Stimulated activated CD4-positive, alpha-beta T cell treated with anti-CD3 and anti-CD28 coated beads, Interleukin-1b, Interleukin-23, amount 100 ng/mL, for 24 hours (primary cell): ENCODE measurements around the gene MTA2.

ENCODE experiments used
- DNase-seq, 4 experiments: peaks; one replicate each; pipeline ENCODE4 v3.0.0-alpha.2; 2020; ENCODE audit warnings: low read depth in 4 of 4, low spot score in 1 of 4

MTA2 gene

DNA sequence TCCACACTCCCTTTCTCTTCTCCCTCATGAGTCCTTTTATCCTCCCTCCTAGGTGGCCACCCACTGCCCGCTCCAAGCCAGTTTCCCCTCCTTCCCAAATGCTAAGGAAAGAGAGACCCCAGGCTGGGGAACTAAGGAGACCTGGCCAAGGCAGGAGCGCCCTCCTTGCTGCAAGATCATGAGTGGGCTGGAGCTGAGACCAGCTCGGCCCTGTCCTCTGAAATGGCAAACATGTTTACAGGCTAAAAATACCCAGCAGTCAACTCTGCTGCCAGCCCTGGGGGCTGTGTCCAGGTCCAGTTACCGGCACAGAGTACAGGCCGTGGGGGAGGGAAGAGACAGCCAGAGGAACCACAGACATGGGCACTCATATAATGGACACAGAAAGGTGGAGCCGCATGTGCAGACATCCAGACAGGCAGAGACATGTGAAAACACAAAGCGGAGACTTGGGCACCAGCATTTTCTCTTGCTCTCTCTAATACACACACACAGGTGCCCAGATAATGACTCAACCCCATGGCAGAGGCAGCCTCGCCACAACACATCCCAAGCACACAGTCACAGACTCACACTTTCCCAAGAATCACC, 53.9 kb downstream of the MTA2 start:
- DNase-seq, result no peak

DNA sequence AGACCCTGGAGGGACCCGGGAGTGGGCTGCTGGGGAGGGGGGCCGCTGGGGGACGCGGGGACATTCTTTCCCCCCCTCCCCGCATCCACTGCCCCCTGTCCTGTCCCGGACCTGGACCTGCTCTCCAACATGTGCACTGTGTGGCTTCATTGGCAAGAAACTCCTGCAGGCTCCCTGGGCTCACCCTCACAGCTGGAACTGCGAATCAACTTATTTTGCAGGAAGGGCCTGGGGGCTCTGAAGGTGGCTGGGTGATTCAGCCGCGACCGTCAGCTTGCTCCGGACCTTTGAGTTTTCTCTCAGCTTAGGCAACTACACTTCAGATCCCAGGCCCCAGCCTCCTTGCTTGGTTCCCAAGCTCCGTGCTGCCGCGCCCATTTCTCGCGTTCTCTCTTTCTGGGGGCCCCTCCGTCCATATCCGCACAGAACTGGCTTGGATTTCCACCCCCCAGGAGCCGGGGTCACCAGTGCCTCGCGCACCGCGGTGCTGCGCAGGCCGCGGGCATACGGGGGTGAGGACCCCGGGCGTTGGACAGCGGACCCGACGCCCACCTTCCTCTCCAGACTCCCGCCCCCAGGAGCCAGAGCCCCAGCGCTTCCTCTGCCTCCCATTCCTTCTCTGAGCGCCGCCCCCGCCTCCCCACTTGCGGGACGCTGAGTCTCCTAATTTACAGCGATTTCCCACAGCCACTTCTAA, 54.6 kb downstream of the MTA2 start:
- DNase-seq, result no peak

DNA sequence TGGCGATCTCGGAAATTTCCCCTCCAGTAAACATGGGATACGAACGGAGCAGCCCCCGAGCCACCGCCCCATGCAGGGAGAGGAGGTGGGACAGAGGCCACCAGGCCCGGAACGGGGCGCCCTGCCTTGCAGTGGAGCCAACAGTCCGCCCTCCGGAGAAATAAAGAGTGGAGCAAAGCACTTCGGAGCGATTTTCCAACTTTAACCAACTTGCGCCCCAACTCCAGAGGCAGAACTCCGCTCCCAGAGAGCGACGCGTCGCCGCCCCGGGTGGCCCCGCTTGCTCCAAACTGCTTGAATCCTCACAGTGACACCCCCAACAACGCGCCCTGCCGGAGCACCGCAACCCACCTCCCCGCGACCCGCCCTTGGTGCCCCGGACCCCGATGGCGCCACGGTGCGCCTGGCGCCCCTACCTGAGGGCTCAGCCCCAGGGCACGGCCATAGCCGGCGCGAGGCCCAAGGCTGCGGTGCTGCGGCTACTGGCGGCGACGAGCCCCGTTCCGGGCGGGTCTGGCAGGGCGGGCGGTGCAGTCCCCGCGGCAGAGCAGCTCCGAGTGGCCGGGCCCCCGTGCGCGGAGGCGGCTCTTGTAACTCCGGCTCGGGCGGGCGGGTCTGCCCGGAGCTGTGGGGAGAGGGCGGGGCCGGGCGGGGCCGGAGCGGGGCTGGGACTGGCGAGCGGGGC, 55.3 kb downstream of the MTA2 start, which contains the start of gene AHNAK:
AHNAK (minus strand) TSS at position 563 of the 685 bp plus-strand sequence. CDS start 10,708 bp downstream, outside the sequence.
- peak in 1 of 4 experiments; percentile 57 for DNase-seq

DNA sequence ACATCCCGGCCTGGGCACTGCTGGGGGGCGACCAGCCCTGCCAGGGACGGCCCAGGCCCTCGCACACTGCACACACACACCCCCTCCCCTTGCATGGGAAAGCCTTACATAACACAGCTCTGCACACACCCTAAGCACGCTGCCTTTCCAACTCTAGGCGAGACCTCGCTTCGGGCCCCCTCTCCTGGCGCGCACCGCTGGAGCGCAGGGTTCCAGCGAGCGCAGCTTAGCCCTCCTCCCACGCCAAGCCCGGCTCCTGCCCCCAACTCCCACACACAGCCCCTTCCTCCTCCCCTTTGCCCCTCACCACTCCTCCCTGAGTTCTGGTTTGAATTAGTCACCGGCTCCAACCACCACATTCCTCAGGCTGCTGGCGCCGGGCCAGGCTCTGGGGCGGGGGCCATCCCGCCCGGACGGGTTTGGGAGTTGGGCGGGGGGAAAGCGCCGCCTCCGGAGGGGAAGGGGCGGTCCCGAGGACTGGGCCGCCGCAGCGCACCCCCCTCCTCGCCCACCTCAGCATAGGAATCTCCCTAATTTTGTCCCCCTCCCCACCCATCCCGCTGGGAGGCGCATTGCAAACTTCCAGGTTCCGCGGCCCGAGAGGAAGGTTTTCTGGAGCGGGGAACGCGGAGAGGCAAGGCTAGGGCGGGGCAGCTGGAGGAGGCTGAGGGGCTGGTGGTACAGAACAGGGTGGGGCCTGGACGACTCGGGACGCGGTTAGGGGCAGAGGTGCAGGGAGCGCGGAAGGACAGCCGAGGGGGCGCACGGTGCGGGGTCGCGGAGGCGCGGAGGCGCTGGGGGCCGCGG, 56.0 kb downstream of the MTA2 start:
- peak in 1 of 4 experiments; percentile 55 for DNase-seq

DNA sequence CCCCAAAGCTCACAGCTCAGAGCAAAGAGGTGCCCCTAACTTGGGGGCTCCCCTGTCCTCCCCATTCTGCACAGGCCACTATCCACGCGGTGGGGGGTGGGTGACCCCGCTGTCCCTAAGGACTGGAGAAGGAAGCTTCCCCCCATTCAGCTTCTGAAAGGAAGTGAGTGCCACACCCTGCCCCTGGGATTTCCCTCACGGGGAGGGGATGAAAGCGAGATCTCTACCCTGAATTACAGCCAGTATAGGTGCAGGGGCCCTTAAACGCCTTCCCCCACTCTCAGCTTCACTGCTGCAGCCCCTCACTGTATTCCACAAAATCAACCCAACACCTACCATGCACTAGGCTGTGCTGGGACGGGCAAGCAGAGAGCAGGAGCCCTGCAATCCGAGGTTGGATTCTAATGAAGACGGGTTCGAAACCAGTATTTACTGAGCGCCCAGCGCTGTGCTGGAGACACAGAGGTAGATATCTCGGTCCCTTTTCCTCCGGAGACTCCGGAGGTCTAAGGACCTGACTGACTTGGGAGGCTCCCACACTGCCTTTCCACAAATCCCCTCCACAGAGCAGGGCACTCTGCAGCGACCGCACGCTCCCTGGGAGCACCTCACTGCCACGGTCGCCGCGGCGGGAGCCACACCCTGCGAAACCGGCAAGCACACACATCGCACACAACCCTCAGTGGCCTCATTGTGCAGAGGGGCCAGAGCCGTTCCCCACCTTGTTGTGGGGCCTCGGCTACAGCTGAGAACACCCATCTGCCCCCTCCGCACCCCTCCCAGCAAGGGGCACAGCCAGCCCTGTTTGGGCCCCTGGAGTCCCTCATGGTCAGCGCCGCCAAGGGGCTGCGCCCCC, 56.9 kb downstream of the MTA2 start:
- no peak for DNase-seq

DNA sequence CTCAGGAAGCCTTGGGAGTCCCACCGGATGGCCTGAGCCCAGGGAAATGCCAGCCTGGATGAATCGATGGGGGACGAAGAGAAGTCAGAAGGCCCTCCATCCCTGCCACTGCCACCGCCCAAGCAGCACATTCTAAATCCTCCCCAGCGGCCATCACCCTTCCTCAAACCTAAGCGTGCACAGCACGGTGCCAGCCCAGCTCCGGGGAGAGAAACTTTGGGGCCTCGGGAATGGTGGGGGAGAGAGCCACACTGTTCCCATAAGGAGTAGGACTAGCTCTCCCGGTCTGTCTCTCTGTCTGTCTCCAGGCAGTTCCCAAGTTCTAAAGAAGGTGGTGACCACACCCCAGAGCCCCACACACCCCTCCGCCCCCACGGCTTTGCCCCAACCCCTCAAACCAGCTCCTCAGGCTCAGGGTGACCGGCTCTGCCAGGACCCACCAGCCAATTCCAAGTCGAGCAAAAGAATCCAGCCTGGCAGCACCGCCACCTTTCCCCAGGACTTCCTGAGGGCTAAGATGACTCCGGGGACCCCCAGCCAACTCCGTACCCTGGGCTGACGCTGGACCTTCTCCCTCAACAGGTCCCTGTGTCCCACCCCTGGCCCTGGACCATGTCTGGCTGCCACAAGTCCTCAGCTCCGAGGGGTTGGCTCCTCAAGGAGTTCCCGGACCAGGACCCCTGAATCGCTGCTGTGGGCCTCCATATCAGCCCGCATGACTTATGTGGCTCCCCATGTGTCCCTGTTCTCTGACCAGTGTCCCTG, 57.8 kb downstream of the MTA2 start:
- no peak for DNase-seq
